GM21390 (cell line): ENCODE results near the gene OR2T27.
A peak's percentile ranks its signal among the peaks of the same experiment; 100 is the strongest.
"Not testable (repeated sequence)": the region's sequence is repeated elsewhere in the genome, so short reads cannot be mapped to it uniquely, and the experiment has no call there.

ENCODE experiments used
- ATAC-seq: cut with Tn5 transposase; IDR thresholded peaks from one replicate; pipeline ENCODE4 v1.9.1; 2021; ENCODE audit not compliant: unreplicated experiment

OR2T27 gene

GRCh38 chr1:248655354-248655753 lies at the start of gene OR2T27:
Gene OR2T27 (minus strand): TSS chr1:248655528. CDS start chr1:248650884, 4,644 bp downstream.
- not testable (repeated sequence) for ATAC-seq

GRCh38 chr1:248704606-248705005 lies 49.3 kb upstream of the OR2T27 start:
- ATAC-seq: no peak

DNA sequence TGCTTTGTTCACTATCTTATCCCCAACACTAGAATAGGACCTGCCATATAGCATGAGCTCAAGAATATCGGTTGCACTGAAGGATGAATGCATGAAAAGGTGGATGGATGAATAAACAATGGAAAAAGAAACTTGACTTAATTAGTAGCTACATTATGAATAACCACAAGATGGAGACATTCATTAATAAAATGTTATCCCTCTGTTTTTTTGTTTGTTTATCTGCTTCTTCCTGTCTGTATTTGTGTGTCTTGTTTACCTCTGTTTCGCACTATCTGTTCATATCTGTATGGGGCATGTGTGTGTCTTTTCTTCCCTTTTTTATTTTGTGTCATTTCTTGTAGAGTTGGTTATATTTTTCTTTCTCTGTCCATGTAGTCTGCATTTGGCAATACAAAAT lies 48.3 kb upstream of the OR2T27 start:
- ATAC-seq: no peak

GRCh38 chr1:248702714-248703113 lies 47.4 kb upstream of the OR2T27 start, which contains the start of gene OR14I1:
Gene OR14I1 (minus strand): TSS chr1:248702766.
- ATAC-seq: no peak

DNA sequence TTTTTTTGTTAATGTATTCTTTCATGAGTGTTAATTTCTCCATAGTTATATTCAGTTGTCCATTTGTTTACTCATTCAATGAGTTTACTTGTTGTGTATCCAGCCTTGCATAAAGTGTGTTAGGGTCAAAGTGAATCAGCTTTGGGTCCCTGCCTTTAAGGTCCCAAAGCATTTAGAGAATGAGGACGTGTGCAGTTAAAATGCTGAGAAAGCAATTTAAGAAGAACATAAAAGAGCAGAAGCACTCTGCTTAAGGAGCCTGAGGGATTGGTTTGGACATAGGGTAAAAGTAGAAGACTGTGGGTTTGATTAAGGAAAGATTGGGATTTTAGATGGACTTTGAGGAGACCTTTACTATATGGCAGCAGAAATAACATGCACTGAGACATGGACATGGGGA lies 43.8 kb upstream of the OR2T27 start:
- no peak for ATAC-seq

- no peak for ATAC-seq
Measured at GRCh38 chr1:248697907-248698306, 42.6 kb upstream of the OR2T27 start.

DNA sequence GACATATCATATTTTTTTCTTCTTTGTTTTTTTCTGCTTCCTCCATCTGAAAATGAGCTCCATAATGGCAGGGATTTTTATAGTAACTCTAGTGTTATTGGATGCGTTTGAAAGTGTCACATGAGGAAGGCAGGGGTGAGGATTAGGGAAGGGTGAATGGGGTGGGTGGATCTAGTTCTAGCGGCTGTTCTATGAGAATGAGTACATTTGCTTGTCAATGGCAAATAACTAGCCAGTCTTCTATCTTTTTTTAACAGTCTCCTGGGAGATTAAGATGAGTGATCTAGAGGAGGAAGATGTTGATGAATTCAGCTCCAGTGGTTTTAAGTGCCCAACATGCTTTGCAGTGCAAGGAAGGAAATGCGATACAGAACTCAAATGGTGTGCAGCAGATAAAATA lies 41.4 kb upstream of the OR2T27 start:
- no peak for ATAC-seq

DNA sequence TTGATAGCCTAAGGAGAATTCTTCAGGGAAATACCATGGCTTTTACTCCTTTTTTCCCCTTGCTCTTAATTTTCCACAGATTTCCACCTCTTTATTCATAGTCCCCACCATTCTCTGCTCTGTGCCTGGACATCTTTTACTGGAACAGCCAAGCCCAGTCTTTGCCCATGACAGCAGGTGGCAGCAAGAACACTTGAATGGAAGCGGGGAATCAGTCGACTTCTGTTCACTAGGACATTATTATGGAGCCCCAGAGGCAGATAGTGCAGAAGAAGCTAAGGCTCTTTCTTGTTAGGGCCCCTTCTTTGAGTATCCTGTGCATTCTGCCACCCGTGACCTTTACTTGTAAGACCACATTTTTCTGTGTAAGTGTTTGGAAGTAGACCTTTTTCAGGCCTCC lies 40.9 kb upstream of the OR2T27 start:
- no peak for ATAC-seq

DNA sequence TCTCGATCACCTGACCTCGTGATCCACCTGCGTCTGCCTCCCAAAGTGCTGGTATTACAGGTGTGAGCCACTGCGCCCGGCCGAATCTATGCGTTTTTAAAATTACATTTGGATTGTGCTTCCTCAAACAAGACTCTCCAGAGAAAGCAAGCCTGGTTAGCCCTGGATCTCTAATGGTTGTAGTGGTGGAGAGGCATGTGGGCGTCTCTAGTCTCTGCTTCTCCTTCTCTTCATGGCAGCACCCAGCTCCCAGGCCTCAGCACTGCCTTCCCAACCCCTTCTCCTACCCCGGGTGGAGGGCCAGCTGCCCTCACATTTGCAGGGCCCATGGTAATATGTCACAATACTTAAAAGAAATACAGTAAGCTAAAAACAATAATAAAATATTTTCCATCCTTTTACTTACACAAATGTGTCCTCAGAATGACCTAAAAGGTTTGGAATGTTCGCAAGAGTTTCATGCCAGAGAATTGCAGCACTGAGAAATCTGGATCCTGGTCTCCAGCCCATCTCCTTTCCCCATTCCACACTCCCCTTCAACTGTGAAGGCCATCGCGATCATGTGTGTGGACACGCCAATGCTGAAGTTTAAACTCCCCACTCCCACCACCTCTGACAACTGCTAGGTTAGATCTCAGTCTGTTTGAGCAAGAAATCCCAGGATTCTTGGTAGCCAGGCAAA lies 40.3 kb upstream of the OR2T27 start:
- no peak for ATAC-seq

- no peak for ATAC-seq
Measured at GRCh38 chr1:248691567-248692155, 36.3 kb upstream of the OR2T27 start.

DNA sequence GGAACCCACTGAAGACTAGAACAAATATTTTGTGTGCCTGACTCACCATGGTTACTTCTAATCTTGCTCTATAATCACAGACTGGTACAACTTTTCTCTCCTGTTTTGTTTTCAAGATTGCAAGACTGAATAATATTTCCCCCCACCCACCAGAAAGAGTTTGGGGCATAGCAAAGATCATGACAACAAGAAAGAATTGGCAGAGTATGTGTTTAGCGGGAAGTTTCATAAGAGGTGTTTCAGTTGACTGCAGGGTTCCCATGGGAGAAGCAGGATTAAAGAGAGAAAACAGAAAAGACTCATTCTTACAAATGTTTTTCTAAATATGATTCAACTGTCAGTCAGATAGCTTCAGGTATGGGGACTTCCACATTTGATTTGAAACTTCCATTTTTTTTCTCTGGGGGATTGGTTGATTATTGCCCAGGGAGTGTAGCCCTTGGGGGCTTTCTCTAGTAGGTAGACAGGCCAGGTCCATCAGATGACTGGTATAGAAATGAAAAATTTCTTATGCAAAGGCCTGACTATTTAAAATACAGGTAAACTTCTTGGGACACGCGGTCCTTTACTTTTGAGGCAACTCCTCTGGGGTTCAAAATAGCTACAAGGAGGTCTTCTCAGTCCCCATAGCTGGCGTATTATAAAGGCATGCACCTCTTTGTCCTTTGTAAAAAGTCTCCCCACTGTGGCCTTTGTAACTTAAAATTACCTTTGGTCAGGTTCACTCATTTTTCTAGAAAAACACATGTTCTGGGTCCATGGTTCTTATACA lies 33.4 kb upstream of the OR2T27 start:
- ATAC-seq: peak; percentile 71

DNA sequence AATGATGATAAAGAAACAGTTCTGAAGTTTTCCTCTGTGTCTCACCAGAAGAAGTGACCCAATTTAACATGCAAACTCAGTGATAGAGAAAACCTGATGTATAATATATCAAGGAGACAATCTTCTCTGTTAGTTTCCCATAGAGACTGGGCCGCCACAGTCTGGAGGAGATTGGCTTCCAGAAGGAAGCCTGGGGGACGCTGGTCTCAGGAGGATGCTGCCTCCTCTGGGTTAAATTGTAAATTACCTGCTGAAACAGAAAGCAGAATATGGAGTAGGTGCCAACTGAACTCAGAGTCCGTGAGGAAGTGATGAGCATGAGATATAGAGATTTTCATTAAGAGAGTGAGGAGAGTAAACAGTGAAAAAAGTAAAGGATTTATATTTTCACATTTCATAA lies 31.5 kb upstream of the OR2T27 start:
- ATAC-seq: peak; percentile 83

DNA sequence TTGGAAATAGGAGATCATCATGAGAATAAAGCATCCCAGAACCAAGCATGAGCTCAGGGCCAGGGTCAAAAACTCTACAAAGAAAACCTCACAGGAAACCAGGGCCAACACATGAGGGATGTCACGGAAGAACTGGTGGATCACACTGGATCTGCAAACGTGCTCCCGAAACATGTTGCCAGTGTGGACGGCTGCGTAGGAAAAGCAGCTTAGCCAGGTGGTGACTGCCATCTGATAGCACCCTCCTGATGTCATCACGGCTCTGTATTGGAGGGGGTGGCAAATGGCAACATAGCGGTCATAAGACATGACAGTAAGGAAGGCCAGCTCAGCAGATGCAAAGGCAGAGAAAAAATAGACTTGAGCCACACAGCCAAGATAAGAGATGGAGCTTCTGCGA lies 26.3 kb upstream of the OR2T27 start:
- no peak for ATAC-seq

- no peak for ATAC-seq
Measured at GRCh38 chr1:248670003-248670402, 14.7 kb upstream of the OR2T27 start.

GRCh38 chr1:248663453-248664328 lies 8.4 kb upstream of the OR2T27 start:
- peak; percentile 96 for ATAC-seq

- ATAC-seq: peak; percentile 65
Measured at GRCh38 chr1:248656797-248657196, 1.5 kb upstream of the OR2T27 start.

DNA sequence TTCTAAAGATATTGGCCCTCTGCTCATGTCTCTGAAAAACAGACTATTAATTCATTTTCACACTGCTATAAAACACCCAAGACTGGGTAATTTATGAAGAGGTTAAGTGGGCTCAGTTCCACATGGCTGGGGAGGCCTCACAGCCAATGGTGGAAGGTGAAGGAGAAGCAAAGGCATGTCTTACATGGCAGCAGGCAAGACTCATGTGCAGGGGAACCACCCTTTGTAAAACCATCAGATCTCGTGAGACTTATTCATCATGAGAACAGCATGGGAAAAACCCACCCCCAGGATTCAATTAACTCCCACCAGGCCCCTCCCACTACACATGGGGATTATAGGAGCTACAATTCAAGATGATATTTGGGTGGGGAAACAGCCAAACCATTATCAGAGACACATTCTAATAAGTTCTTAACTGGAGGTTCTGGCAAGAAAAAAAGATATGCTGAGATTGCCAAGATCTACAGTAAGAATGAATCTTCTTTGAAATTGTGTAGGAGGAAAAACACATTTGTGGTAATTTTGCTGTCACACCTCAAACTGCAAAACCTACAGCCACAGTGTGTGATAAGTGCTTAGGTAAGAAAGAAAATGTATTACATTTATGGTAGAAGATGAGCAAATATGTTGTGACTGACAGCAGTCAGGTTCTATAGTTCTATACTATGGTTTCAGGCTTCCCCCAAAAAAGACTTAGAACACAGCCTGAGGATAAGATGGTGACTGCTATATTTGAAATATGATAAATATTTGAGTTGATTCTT lies 6.4 kb downstream of the OR2T27 start:
- ATAC-seq: not testable (repeated sequence)

- ATAC-seq: not testable (repeated sequence)
Measured at GRCh38 chr1:248645178-248645577, 10.2 kb downstream of the OR2T27 start, which contains the start of gene OR2T35. Gene OR2T35 (minus strand): TSS chr1:248645278. CDS start chr1:248639258, 6,020 bp downstream.

DNA sequence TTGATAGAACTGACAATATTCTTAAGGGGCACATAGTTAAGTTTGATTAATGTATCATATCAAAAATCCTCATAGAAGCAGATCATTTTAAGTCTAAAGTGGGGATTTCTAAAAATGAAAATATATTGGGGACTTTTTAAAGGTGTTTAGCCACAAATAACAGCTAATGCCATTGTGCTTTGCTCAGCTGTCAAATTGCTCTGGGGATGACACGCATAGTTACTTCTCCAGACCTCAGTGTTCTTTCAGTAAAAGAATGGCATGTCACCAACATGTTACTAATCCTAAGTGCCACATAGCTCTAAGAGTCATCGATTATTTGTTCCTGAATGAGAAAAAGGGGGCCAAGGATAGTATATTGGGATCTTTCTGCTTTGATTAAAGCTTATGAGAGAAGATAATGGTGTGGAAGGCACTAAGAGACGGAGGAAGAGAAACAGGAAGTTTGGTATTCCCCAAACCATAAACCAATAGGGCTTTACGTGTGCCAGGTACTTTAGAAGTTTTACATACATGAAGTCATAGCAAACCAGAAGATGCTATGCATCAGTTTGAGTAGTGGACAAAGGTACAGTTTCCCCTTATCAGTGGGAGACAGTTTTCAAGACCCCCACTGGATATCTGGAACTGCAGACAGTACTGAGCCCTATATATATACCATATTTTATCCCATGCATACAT lies 12.2 kb downstream of the OR2T27 start:
- peak; percentile 63 for ATAC-seq

DNA sequence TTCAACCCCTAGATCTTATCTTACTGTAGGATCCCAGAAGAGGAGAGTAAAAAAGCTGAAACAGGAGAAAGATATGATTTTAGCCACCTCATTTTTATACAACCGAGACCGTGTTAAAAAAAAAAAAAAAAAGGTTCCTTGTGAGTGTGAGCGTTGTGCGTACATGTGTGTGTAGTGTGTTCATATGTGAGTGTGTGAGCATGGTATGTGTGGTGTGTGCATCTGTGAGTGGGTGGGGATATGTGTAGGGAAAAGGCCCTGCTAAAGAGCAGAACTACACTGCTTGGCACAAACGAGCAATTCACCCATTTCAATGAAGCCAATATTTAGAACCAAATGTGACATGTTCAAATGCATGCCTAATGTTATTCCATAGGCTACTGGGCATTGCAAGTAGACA lies 13.7 kb downstream of the OR2T27 start:
- ATAC-seq: not testable (repeated sequence)
